ENCODE measurements around the gene ADM5.

ADM5 gene

GRCh38 chr19:49727217-49728030 is 38.0 kb downstream of the ADM5 start:
- no peaks in the 10 kb centered on the region for H3K36me3 ChIP-seq (ENCODE audit: control insufficient read depth, insufficient read depth, low read length)
- no peaks in the 10 kb centered on the region for H3K27me3 ChIP-seq (ENCODE audit: control insufficient read depth, insufficient read depth, low read length)
- no peaks in the 10 kb centered on the region for H3K4me1 ChIP-seq (ENCODE audit: control insufficient read depth, insufficient read depth, low read length)

GRCh38 chr19:49730166-49730565 is 40.8 kb downstream of the ADM5 start:
- no peaks in the 10 kb centered on the region for H3K4me1 ChIP-seq (ENCODE audit: control insufficient read depth, insufficient read depth, low read length)
- H3K4me3 ChIP-seq (ENCODE audit: low read depth, low read length): no peak overlapping the region
- H3K9me3 ChIP-seq (ENCODE audit: control insufficient read depth, insufficient read depth, low read length): no peaks in the 10 kb centered on the region
- H3K27me3 ChIP-seq (ENCODE audit: control insufficient read depth, insufficient read depth, low read length): no peaks in the 10 kb centered on the region
- no peaks in the 10 kb centered on the region for H3K36me3 ChIP-seq (ENCODE audit: control insufficient read depth, insufficient read depth, low read length)
- no peak overlapping the region for H3K9ac ChIP-seq (ENCODE audit: low read depth, low read length)

More at GRCh38 chr19:49727217-49728030, 38.0 kb downstream of the ADM5 start:
- no peak overlapping the region for H3K4me3 ChIP-seq (ENCODE audit: low read depth, low read length)
- H3K9me3 ChIP-seq (ENCODE audit: control insufficient read depth, insufficient read depth, low read length): no peaks in the 10 kb centered on the region
- no peak overlapping the region for H3K9ac ChIP-seq (ENCODE audit: low read depth, low read length)

- H3K27me3 ChIP-seq (ENCODE audit: control insufficient read depth, insufficient read depth, low read length): no peaks in the 10 kb centered on the region
- H3K9me3 ChIP-seq (ENCODE audit: control insufficient read depth, insufficient read depth, low read length): no peaks in the 10 kb centered on the region
- no peak overlapping the region for H3K4me3 ChIP-seq (ENCODE audit: low read depth, low read length)
- no peaks in the 10 kb centered on the region for H3K4me1 ChIP-seq (ENCODE audit: control insufficient read depth, insufficient read depth, low read length)
- no peaks in the 10 kb centered on the region for H3K36me3 ChIP-seq (ENCODE audit: control insufficient read depth, insufficient read depth, low read length)
- H3K9ac ChIP-seq (ENCODE audit: low read depth, low read length): no peak overlapping the region
These were observed 48.9 kb downstream of the ADM5 start for GRCh38 chr19:49738268-49738667.

- H3K4me3 ChIP-seq (ENCODE audit: low read depth, low read length): no peak overlapping the region
- no peak overlapping the region for H3K9ac ChIP-seq (ENCODE audit: low read depth, low read length)
- no peaks in the 10 kb centered on the region for H3K27me3 ChIP-seq (ENCODE audit: control insufficient read depth, insufficient read depth, low read length)
- H3K9me3 ChIP-seq (ENCODE audit: control insufficient read depth, insufficient read depth, low read length): no peaks in the 10 kb centered on the region
- no peaks in the 10 kb centered on the region for H3K4me1 ChIP-seq (ENCODE audit: control insufficient read depth, insufficient read depth, low read length)
- no peaks in the 10 kb centered on the region for H3K36me3 ChIP-seq (ENCODE audit: control insufficient read depth, insufficient read depth, low read length)
These were observed 49.7 kb downstream of the ADM5 start for GRCh38 chr19:49739098-49739497.

GRCh38 chr19:49739933-49740332 is 50.5 kb downstream of the ADM5 start:
- H3K36me3 ChIP-seq (ENCODE audit: control insufficient read depth, insufficient read depth, low read length): no peaks in the 10 kb centered on the region
- H3K9me3 ChIP-seq (ENCODE audit: control insufficient read depth, insufficient read depth, low read length): no peaks in the 10 kb centered on the region
- H3K9ac ChIP-seq (ENCODE audit: low read depth, low read length): no peak overlapping the region
- H3K4me1 ChIP-seq (ENCODE audit: control insufficient read depth, insufficient read depth, low read length): no peaks in the 10 kb centered on the region
- H3K4me3 ChIP-seq (ENCODE audit: low read depth, low read length): no peak overlapping the region
- no peaks in the 10 kb centered on the region for H3K27me3 ChIP-seq (ENCODE audit: control insufficient read depth, insufficient read depth, low read length)
